ENCODE data around the gene PKD2L1. TPM values are rescaled to one million over a fixed set of nuclear protein-coding genes. Genes with fewer than 3 reads are reported as not detected.

Gene PKD2L1
- total RNA-seq, 1 experiment from 2014 or later, result not detected

DNA sequence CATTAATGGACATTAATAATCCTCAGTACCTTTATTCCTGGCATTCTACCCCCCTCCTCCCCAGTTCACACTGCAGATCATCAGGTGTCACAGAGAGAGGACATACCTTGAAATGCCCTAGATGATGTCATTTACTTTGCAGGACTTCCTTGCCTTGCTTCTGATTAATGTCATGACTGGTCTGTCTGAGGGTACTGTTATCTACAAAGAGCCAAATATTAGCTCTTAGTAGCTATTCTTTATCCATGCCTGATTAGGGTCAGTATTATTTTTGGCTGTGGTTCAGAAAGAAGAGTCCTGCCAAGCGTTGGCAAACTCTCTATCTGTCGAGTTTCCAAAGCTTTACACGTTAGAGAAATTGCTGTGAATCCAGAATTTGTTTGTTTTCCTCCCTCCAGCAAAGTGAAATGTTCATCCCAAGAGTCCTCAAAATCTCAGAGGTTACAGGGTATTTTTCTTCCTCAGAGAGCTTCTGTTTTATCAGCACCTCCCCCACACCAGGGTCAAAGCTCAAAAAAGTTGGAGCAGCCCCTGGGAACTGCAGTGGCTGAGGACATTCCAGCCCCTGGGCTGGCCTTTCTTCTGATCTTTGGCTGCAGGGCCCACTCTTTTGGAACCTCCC lies 29.6 kb upstream of the PKD2L1 start:
- POLR2A ChIA-PET, result interaction anchor here (0.9 kb wide), 1 partner anchor 13 kb away, joined by 4 read pairs; no protein-coding TSS in a partner anchor
- Histone ChIP-seq H3K36me3 (ENCODE audit: control insufficient read depth, insufficient read depth, low read length) (peaks cover 36% of the 10 kb centered on the region), H3K4me1 (ENCODE audit: control insufficient read depth, insufficient read depth, low read length) (peaks cover 89% of the 10 kb centered on the region), H3K27ac (ENCODE audit: low read length) (peak overlapping the region; percentile 74), H3K4me3 (ENCODE audit: low read depth in 2 of 2, low read length in 2 of 2) (no peak overlapping the region), H3K27me3 (ENCODE audit: control insufficient read depth, insufficient read depth, low read length) (no peaks in the 10 kb centered on the region), H3K9me3 (ENCODE audit: control insufficient read depth, insufficient read depth, low read depth, low read length) (no peaks in the 10 kb centered on the region)
- intact Hi-C loops (cut with micrococcal nuclease; ENCODE audit: unreplicated experiment) (no loop called here), in situ Hi-C loops (cut with HindIII; ENCODE audit: low pct_unique_long_range_greater_than_20kb, low sequenced_read_pairs) (no loop called here)
- CTCF ChIA-PET, result no interaction called here
- no TSS peak for BruUV-seq (replicated peaks)
- no peak for TF ChIP-seq REST (IDR thresholded peaks at IDR 0.05; ENCODE audit: insufficient read depth in 1 of 2, low read depth in 2 of 2, low read length in 1 of 2)
- no peak for TF ChIP-seq CTCF (IDR thresholded peaks at IDR 0.05)
- no peak for TF ChIP-seq SIN3A (IDR thresholded peaks at IDR 0.05; ENCODE audit: borderline replicate concordance, insufficient read depth, low read depth, low read length)
- no peak for ATAC-seq
- no peak for DNase-seq (ENCODE audit: low read depth, low spot score)

DNA sequence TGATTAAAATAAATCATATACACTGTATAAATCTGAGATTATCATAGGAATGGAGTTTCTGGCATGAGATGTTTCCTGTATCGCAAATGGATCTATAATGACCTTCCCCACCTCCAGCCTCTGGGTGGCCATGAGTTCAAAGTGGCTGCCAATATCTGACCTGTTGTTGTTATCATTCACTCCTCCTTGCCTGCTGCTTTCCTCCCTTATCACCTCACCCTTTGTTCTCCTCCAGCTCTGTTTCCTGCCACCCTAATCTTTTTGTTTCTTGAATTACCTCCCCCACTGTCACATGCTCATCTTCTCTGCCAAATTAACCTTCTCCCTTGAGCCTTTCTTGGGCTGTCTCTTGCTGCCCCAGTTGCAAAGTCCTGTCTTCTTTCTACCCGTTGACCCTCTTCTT lies 29.0 kb upstream of the PKD2L1 start:
- Histone ChIP-seq H3K27me3 (ENCODE audit: control insufficient read depth, insufficient read depth, low read length) (no peaks in the 10 kb centered on the region), H3K4me3 (ENCODE audit: low read depth in 2 of 2, low read length in 2 of 2) (no peak overlapping the region), H3K4me1 (ENCODE audit: control insufficient read depth, insufficient read depth, low read length) (peaks cover 87% of the 10 kb centered on the region), H3K9me3 (ENCODE audit: control insufficient read depth, insufficient read depth, low read depth, low read length) (no peaks in the 10 kb centered on the region), H3K36me3 (ENCODE audit: control insufficient read depth, insufficient read depth, low read length) (peaks cover 42% of the 10 kb centered on the region), H3K27ac (ENCODE audit: low read length) (peak overlapping the region; percentile 74)
- ChIA-PET POLR2A (no interaction called here), CTCF (no interaction called here)
- intact Hi-C loops (cut with micrococcal nuclease; ENCODE audit: unreplicated experiment), result no loop called here
- ATAC-seq (no peak), DNase-seq (ENCODE audit: low read depth, low spot score) (no peak)
- no TSS peak for BruUV-seq (replicated peaks)
- no peak for TF ChIP-seq SIN3A (IDR thresholded peaks at IDR 0.05; ENCODE audit: borderline replicate concordance, insufficient read depth, low read depth, low read length)
- TF ChIP-seq REST (IDR thresholded peaks at IDR 0.05; ENCODE audit: insufficient read depth in 1 of 2, low read depth in 2 of 2, low read length in 1 of 2), result no peak
- TF ChIP-seq POLR2AphosphoS5 (IDR thresholded peaks at IDR 0.05; ENCODE audit: low read depth, low read length), result no peak; the same call in 1 of the 2 replicates
- TF ChIP-seq TCF7L2 (IDR thresholded peaks at IDR 0.05; ENCODE audit: low read depth, low read length), result no peak
- TF ChIP-seq CTCF (IDR thresholded peaks at IDR 0.05), result no peak
- in situ Hi-C loops (cut with HindIII; ENCODE audit: low pct_unique_long_range_greater_than_20kb, low sequenced_read_pairs), result no loop called here

Data from Panc1 (cell line).